ENCODE results near the gene SUCNR1. TPM values are rescaled to one million over a fixed set of nuclear protein-coding genes. Genes with fewer than 3 reads are reported as not detected.
"Not testable (repeated sequence)": the region's sequence is repeated elsewhere in the genome, so short reads cannot be mapped to it uniquely, and the experiment has no call there.

Gene SUCNR1
- total RNA-seq, 1 experiment from 2014 or later: 0.03 TPM

DNA sequence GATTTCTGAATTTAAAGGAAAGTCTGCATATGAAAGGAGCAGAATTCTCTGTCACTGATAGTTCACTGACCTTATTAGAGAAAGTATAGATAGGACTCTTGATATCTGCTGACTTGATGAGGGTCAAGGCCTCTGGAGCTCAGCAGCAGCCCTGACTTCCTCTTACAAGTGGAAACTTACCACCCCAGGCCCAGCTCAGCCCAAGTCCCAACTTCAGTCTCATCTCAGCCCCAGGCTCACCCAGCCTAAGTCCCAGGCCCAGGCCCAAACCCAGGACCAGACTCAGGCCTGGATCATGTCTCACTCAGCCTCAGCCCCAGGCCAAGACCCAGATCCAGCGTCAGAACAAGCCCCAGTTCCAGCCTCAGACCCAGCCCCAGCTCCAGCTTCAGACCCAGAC lies 24.7 kb downstream of the SUCNR1 start:
- DNase-seq (ENCODE audit: low spot score); in situ Hi-C loops (cut with HindIII; ENCODE audit: low sequenced_read_pairs): not testable (repeated sequence)

GRCh38 chr3:151898564-151899261 lies 25.3 kb downstream of the SUCNR1 start:
- DNase-seq (ENCODE audit: low spot score); in situ Hi-C loops (cut with HindIII; ENCODE audit: low sequenced_read_pairs): not testable (repeated sequence)

DNA sequence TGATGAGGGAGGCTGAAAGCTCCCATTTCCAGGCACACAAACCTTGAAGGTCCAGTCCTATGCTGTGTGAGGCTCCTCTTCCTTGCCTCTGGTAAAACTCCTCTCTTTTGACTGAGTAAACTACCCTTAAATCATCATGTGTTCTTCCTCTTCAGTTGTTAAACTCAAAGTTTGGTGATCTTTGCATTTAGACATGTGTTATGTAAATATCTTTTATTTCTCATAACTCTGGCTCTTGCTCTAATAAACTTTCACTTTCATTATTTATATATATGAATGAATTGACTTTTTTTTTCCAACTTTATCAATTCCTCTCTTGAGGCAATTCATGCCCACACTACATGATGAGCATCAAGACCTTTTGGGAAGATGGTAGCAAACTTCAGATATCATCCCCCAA lies 26.6 kb downstream of the SUCNR1 start:
- in situ Hi-C loops (cut with HindIII; ENCODE audit: low sequenced_read_pairs): no loop called here
- DNase-seq (ENCODE audit: low spot score): no peak

- in situ Hi-C loops (cut with HindIII; ENCODE audit: low sequenced_read_pairs): no loop called here
- DNase-seq (ENCODE audit: low spot score): no peak
Measured at GRCh38 chr3:151900460-151900859, 27.0 kb downstream of the SUCNR1 start.

DNA sequence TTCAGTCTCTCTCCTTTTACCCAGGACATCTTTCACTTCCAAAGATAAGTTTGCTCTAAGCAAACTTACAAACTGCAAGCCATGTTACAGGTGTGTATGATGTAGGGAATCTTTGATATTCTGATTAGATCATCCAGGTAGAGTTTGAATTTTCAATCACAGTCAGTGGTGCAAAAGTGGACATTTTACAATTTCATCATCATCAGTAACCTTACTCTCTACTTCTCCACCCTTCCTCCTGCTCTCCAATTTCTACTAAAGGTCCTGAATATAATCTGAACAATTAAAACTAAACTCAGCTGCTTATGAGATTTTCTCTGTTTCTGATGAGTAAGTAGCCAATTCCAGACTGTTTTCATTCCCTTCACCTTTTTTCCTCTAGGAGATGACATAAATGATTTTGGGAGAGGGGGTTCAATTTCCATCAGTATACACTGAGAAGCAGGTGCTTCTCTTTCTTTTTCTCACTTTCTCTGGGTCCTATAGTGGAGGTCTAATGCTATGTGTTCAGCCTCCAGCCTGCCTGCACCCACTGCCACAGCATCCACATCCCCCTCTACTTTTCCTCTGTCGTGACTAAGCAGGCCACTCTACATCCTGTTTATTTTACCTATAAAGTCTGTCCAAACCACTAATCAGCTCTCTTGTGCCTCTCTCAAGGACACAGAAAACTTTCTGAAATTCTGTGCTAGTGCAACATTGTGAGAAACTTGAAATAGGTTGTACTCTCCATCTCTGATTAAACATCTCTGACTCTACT lies 27.6 kb downstream of the SUCNR1 start:
- in situ Hi-C loops (cut with HindIII; ENCODE audit: low sequenced_read_pairs): no loop called here
- DNase-seq (ENCODE audit: low spot score): no peak

DNA sequence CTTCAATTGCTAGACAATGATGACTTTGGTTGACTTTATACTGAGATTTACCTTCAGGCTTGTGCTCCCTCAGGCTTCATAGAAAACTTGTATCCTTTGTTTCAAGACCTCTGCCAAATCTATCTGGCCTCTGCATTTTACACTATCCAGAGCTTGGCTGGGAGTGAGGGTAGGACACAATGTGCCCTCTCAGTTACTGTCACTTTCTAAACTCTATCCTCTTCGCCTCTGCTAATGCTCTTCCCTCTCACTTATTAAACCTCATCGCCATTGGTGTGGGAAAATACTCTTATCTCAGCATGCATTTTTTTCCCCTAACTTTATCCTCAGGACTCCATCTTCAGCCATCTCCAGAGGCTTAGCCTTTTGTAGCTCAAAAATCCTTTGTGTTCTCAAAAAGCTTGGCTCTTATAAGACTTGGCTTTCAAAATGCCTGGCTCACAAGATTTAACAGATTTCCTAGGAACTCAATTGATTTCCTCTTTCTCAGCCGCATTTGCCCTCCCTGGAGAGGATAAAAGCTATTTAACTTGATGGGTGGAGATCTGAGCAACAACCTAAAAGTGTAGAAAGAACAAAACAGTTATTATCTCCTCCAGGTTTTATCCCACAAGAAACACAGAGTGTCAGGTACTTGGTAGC lies 28.3 kb downstream of the SUCNR1 start:
- no peak for DNase-seq (ENCODE audit: low spot score)
- in situ Hi-C loops (cut with HindIII; ENCODE audit: low sequenced_read_pairs): no loop called here

- in situ Hi-C loops (cut with HindIII; ENCODE audit: low sequenced_read_pairs): no loop called here
- DNase-seq (ENCODE audit: low spot score): no peak
Measured at GRCh38 chr3:151903501-151903991, 30.1 kb downstream of the SUCNR1 start.

- DNase-seq (ENCODE audit: low spot score): no peak
- in situ Hi-C loops (cut with HindIII; ENCODE audit: low sequenced_read_pairs): no loop called here
Measured at GRCh38 chr3:151905647-151906046, 32.2 kb downstream of the SUCNR1 start.

DNA sequence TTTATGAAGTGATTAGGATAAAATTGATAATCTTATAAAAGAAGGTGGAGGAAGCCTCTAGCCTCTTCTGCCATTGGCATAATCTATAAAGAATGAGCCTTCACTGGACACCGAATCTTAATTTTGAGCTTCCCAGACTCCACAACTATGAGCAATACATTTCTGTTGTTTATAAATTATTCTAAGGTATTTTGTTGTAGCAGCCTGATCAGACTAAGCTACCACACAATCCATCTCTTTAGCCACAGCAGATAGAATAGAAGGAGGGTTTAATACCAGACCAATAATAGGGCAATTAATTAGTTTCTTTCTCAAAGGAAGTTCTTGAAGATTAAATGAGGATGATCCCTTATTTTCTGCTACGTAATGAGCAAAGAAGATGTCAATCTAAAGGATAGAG lies 33.3 kb downstream of the SUCNR1 start:
- in situ Hi-C loops (cut with HindIII; ENCODE audit: low sequenced_read_pairs): no loop called here
- DNase-seq (ENCODE audit: low spot score): no peak

- in situ Hi-C loops (cut with HindIII; ENCODE audit: low sequenced_read_pairs): no loop called here
- DNase-seq (ENCODE audit: low spot score): no peak
Measured at GRCh38 chr3:151908399-151908798, 35.0 kb downstream of the SUCNR1 start.

GRCh38 chr3:151909681-151910405 lies 36.4 kb downstream of the SUCNR1 start:
- DNase-seq (ENCODE audit: low spot score): no peak
- in situ Hi-C loops (cut with HindIII; ENCODE audit: low sequenced_read_pairs): no loop called here

DNA sequence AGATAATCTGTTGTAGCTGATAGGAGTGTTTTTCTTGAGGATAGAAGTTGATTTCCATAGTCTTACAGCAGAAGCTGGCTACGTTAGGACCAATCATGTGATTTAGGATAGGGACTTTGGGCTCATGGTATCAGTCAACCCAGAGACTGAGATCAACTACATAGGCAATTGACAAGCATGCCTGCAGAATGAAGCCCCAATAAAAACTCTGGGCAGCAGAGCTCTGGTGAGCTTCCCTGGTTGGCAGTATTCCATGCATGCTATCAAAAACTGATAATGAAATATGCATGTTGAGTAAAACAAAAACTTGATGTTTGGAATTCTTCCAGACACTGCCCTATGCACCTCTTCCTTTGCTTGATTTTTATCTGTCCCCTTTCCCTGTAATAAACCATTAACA lies 38.0 kb downstream of the SUCNR1 start:
- no peak for DNase-seq (ENCODE audit: low spot score)
- in situ Hi-C loops (cut with HindIII; ENCODE audit: low sequenced_read_pairs): no loop called here

DNA sequence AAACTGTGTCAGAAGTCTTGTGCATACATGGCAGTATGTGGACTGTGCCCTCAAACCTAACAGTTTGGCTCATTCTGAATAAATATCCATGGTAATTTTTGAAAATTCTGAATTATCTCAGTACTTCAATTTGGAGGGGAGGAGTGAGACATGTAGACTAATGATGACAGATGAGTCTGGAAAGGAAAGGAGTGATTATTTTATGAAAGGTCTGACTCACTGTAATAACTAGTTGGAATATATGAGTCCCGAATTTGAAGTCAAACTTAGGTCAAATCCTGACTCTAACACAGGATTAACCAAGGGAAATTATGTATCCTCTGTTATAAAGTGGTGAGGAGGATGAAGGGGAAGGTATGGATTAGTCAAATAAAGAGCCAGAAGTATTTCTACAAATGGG lies 38.6 kb downstream of the SUCNR1 start:
- DNase-seq (ENCODE audit: low spot score): no peak
- in situ Hi-C loops (cut with HindIII; ENCODE audit: low sequenced_read_pairs): no loop called here

DNA sequence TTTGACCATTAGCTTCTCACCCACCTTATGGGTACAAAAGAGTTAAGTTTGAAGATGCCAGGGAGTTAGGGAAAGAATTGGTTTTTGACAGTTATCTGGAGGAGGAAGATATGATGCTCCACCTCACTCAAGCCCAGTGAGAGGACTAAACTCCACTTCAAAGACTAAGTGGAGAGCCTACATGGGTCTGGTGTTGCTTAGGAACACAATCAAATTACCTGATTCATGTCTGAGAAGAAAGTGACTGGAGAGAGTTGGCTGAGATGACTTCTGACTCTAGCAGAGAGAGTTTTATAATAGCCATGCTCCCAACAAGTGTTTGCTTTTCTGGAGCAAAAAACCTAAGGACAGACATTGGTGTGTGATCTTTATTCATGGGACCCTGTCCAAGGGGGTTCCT lies 43.3 kb downstream of the SUCNR1 start:
- DNase-seq (ENCODE audit: low spot score): no peak
- in situ Hi-C loops (cut with HindIII; ENCODE audit: low sequenced_read_pairs): no loop called here

DNA sequence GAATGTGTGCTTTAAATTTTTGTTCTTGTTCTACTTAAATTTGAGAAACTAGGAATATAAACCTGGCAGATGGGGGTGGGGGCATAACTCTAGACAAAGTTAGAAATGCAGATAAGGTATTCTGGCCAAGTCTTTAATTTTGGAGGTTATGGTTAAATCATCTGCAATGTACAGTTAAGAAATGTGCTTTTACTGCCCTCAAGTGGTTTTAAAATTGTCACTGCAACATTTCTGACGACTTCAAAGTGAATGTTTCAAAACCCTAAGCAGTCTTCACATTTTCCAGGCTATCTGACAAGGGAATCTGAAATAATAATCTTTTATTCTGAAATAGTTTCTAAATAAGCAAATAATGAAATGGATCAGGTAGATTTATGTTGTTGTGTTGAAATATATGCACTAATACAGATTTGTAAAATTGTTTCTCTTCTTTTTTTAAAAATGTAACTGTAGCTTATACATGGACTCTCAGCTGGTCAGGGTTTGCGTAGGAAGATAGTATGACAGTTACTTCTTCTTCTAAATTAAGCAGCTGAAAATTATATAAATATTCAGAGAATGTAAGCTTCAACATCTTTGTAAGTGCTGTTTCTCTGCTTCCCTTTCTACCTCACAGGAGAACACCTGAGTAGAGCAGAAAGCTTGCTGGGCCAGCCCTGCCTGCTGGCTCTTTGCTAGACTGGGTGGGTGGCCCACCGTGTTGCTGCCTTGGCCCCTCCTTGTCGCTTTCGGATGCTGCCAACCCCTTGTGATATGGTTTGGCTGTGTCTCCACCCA lies 45.0 kb downstream of the SUCNR1 start:
- peak; percentile 45 for DNase-seq (ENCODE audit: low spot score)
- in situ Hi-C loops (cut with HindIII; ENCODE audit: low sequenced_read_pairs): no loop called here

GRCh38 chr3:151919030-151919328 lies 45.5 kb downstream of the SUCNR1 start:
- DNase-seq (ENCODE audit: low spot score): no peak
- in situ Hi-C loops (cut with HindIII; ENCODE audit: low sequenced_read_pairs): no loop called here

GRCh38 chr3:151919446-151919845 lies 46.0 kb downstream of the SUCNR1 start:
- in situ Hi-C loops (cut with HindIII; ENCODE audit: low sequenced_read_pairs): no loop called here
- DNase-seq (ENCODE audit: low spot score): no peak

DNA sequence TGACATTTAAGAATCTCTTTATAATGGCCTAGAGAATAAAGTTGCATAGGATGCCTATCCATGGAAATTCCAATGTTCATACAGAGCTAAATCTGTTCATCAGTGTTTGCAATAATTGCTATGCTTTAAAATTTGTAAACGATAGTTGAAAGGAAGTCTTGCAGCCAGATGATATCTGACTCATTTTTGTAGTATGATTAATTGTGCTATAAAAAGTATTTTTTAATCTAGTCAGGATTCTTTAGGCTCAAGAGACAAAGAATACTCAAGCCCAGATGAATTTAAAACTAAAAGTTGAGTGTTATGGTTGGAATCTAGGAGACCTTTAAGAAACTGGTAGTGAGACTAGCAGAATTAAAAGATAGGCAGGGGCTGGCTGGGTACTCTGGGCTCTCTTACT lies 50.5 kb downstream of the SUCNR1 start:
- in situ Hi-C loops (cut with HindIII; ENCODE audit: low sequenced_read_pairs): no loop called here
- DNase-seq (ENCODE audit: low spot score): no peak

- in situ Hi-C loops (cut with HindIII; ENCODE audit: low sequenced_read_pairs): no loop called here
- no peak for DNase-seq (ENCODE audit: low spot score)
Measured at GRCh38 chr3:151924753-151925152, 51.3 kb downstream of the SUCNR1 start.
